Motor neuron (in vitro differentiated cells): ENCODE data around the gene ABLIM2. TPM values are rescaled to one million over a fixed set of nuclear protein-coding genes. Genes with fewer than 3 reads are reported as not detected.

ENCODE experiments used
- ATAC-seq, 8 experiments: fragments of 200-7000 bp; cut with Tn5 transposase; replicated peaks in 6 of 8; 2 replicates each; pipeline ENCODE4 v1.8.0; 2021; ENCODE audit warnings: mild to moderate bottlenecking in 8 of 8, moderate library complexity in 8 of 8
- H3K27ac ChIP-seq, 2 donors: fragments of 250-450 bp; sonication (Bioruptor Pico); 2 replicates each; pipeline ENCODE4 v1.9.0; 2021; ENCODE audit warnings: antibody characterized with exemption in 2 of 2, mild to moderate bottlenecking in 2 of 2, moderate library complexity in 1 of 2
- H3K4me1 ChIP-seq, 2 donors: fragments of 250-450 bp; sonication (Bioruptor Pico); replicated peaks in 1 of 2; 2 replicates each; pipeline ENCODE4 v1.6.1; 2021; ENCODE audit warnings: antibody characterized with exemption in 2 of 2, mild to moderate bottlenecking in 2 of 2, moderate library complexity in 1 of 2
- H3K4me3 ChIP-seq, 5 donors: fragments of 250-450 bp; sonication (Bioruptor Pico); 2 replicates each; pipeline ENCODE4 v1.9.0; 2021; ENCODE audit warnings: antibody characterized with exemption in 5 of 5, mild to moderate bottlenecking in 5 of 5, moderate library complexity in 4 of 5
- WGBS, 10 experiments: fragments of 450-650 bp; shearing (Covaris generic); methylation state at CpG; one replicate each; pipeline ENCODE4 v1.0.0; 2022; 5-methylcytosine and 5-hydroxymethylcytosine counted together
- in situ Hi-C, 9 experiments: fragments of 400-800 bp; cut with MboI; loops; one replicate each; pipeline ENCODE4 v1.15.0; 2021; ENCODE audit warnings: low sequenced_read_pairs in 9 of 9, low pct_unique_long_range_greater_than_20kb in 2 of 9; ENCODE audit not compliant: unreplicated experiment in 9 of 9
- total RNA-seq, 8 experiments: library from RNA; unstranded; fragments of 300-600 nt; gene quantifications; 2 replicates each; pipeline versions ENCODE4 v1.2.3 to v1.2.4, GENCODE V29; 2022

Gene ABLIM2
- total RNA-seq, 8 experiments from 2014 or later: 0.58 to 18.7 (median 6.5) TPM

DNA sequence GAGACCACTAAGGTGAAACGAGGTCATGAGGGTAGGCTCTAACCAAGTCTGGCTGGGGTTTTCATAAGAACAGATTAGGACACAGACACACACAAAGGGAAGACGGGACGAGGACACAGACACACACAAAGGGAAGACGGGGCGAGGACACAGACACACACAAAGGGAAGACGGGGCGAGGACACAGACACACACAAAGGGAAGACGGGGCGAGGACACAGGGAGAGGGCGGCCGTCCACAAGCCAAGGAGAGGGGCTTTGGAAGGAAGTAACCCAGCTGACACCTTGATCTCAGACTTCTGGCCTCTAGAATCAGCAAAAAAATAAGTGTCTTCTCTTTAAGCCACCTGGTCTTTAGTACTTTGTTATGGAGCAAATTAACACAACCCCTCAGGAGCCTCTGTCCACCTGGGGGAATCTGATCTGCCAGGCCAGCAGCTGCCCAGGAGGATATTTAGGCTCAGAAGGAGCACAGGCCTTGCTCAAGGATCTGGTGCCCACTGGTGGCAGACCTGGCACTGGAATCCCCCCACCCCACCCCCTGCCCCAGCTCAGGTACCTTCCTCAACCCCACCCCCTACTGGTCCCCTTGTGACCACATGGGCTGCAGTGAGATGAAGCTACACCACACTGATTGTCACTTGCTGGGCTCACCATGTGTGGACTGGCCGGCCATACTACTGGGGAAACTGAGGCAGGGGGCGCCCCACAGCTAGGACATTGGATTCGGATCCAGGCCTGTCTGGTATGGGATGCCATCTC, 2.8 kb downstream of the ABLIM2 start:
- in situ Hi-C loops: no loop called here
- WGBS, 10 experiments: 20 to 95% (median 67%) methylated on average over 1 to 8 of the region's 14 CpGs; no CpG with 5 or more reads in 2 of the 10 experiments
- H3K4me3 ChIP-seq: no peak overlapping the region
- H3K4me1 ChIP-seq: peaks cover 8 to 17% of the 10 kb centered on the region in 2 donors
- H3K27ac ChIP-seq: no peak overlapping the region
- no peak for ATAC-seq

- Histone ChIP-seq H3K4me1 (peaks cover 8 to 10% of the 10 kb centered on the region in 2 donors), H3K4me3 (no peak overlapping the region), H3K27ac (no peak overlapping the region)
- WGBS, 10 experiments: 57 to 91% (median 81%) methylated on average over 2 to 5 of the region's 6 CpGs; no CpG with 5 or more reads in 6 of the 10 experiments
- no peak for ATAC-seq
- in situ Hi-C loops: no loop called here
These were observed 3.6 kb downstream of the ABLIM2 start for GRCh38 chr4:8155048-8155447.

- H3K4me3 ChIP-seq: no peak overlapping the region
- no peak for ATAC-seq
These were observed 5.2 kb downstream of the ABLIM2 start for GRCh38 chr4:8153441-8153840.

GRCh38 chr4:8152865-8153257, 5.8 kb downstream of the ABLIM2 start:
- 33 to 93% (median 83%) methylated on average over 1 to 3 of the region's 6 CpGs; no CpG with 5 or more reads in 5 of the 10 experiments for WGBS, 10 experiments
- H3K27ac ChIP-seq: no peak overlapping the region
- peaks cover 6% of the 10 kb centered on the region in 2 donors for H3K4me1 ChIP-seq
- no peak overlapping the region for H3K4me3 ChIP-seq
- in situ Hi-C loops: no loop called here
- peak in 1 of 8 experiments; percentile 8 for ATAC-seq

More at GRCh38 chr4:8153441-8153840, 5.2 kb downstream of the ABLIM2 start:
- WGBS, 10 experiments: 47 to 100% (median 74%) methylated on average over 1 to 7 of the region's 10 CpGs; no CpG with 5 or more reads in 1 of the 10 experiments
- H3K4me1 ChIP-seq: peaks cover 4 to 5% of the 10 kb centered on the region in 2 donors
- in situ Hi-C loops: no loop called here
- no peak overlapping the region for H3K27ac ChIP-seq

- in situ Hi-C loops: no loop called here
- Histone ChIP-seq H3K4me3 (no peak overlapping the region), H3K27ac (no peak overlapping the region), H3K4me1 (peaks cover 7 to 8% of the 10 kb centered on the region in 2 donors)
- WGBS, 10 experiments: 74 to 98% (median 80%) methylated on average over 4 to 12 of the region's 39 CpGs; no CpG with 5 or more reads in 5 of the 10 experiments
- no peak for ATAC-seq
These were observed 6.3 kb downstream of the ABLIM2 start for GRCh38 chr4:8152090-8152864.

DNA sequence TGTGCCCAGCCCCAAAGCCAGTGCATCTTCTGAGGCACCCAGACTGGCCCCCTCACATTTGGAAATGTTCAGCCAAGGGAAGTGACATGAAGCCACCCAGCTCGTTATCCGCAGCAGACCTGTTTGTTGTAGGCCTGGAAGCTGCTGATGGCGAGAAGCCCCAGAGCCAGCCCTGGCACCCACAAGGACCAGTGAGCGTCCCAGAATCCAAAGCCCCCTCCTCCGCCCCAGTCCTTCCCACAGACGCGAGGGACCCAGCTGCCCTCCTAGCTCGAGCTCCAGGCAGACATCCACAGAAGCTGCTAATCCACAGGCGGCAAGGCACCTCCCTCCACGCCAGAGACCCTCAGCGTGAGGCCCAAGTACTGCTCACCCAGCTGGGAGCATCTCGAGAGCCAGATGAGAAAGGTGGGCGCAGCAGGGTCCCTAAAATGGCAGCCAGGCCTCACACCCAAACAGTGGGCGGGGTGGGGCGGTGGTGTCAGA, 7.4 kb downstream of the ABLIM2 start:
- no peak overlapping the region for H3K27ac ChIP-seq
- H3K4me3 ChIP-seq: no peak overlapping the region
- WGBS, 10 experiments: 71 to 80% methylated on average over 6 to 7 of the region's 15 CpGs; no CpG with 5 or more reads in 8 of the 10 experiments
- in situ Hi-C loops: no loop called here
- ATAC-seq: no peak
- peaks cover 11 to 14% of the 10 kb centered on the region in 2 donors for H3K4me1 ChIP-seq

- H3K4me3 ChIP-seq: no peak overlapping the region
- H3K4me1 ChIP-seq: peaks cover 19 to 22% of the 10 kb centered on the region in 2 donors
- 65 to 100% (median 91%) methylated on average over 1 to 9 of the region's 29 CpGs; no CpG with 5 or more reads in 4 of the 10 experiments for WGBS, 10 experiments
- no peak overlapping the region for H3K27ac ChIP-seq
- in situ Hi-C loops: no loop called here
- ATAC-seq: peak in 6 of 8 experiments; percentile 15 to 76 (median 31)
These were observed 8.2 kb downstream of the ABLIM2 start for GRCh38 chr4:8150152-8151090.

GRCh38 chr4:8149664-8150063, 8.9 kb downstream of the ABLIM2 start:
- in situ Hi-C loops: no loop called here

GRCh38 chr4:8148785-8149435, 9.7 kb downstream of the ABLIM2 start:
- WGBS, 10 experiments: 40 to 92% (median 77%) methylated on average over 1 to 8 of the region's 14 CpGs; no CpG with 5 or more reads in 5 of the 10 experiments
- Histone ChIP-seq H3K4me1 (peaks cover 34 to 37% of the 10 kb centered on the region in 2 donors), H3K4me3 (no peak overlapping the region), H3K27ac (no peak overlapping the region)
- in situ Hi-C loops: no loop called here
- peak in 1 of 8 experiments; percentile 38 for ATAC-seq

More at GRCh38 chr4:8149664-8150063, 8.9 kb downstream of the ABLIM2 start:
- H3K4me3 ChIP-seq: no peak overlapping the region
- peaks cover 27 to 30% of the 10 kb centered on the region in 2 donors for H3K4me1 ChIP-seq
- H3K27ac ChIP-seq: no peak overlapping the region
- ATAC-seq: no peak
- no CpG with 5 or more reads among the region's 7 CpGs for WGBS, 10 experiments

- H3K27ac ChIP-seq: no peak overlapping the region
- WGBS, 10 experiments: 80 to 90% (median 85%) methylated on average over 1 to 4 of the region's 13 CpGs; no CpG with 5 or more reads in 7 of the 10 experiments
These were observed 10.5 kb downstream of the ABLIM2 start for GRCh38 chr4:8148159-8148558.

GRCh38 chr4:8147231-8147970, 11.2 kb downstream of the ABLIM2 start:
- 21 to 90% (median 59%) methylated on average over 1 to 11 of the region's 19 CpGs for WGBS, 10 experiments
- peak overlapping the region in 1 of 2 donors; percentile 1 for H3K27ac ChIP-seq

More at GRCh38 chr4:8148159-8148558, 10.5 kb downstream of the ABLIM2 start:
- ATAC-seq: no peak
- in situ Hi-C loops: no loop called here
- no peak overlapping the region for H3K4me3 ChIP-seq
- H3K4me1 ChIP-seq: peaks cover 35 to 38% of the 10 kb centered on the region in 2 donors

More at GRCh38 chr4:8147231-8147970, 11.2 kb downstream of the ABLIM2 start:
- Histone ChIP-seq H3K4me1 (peaks cover 35 to 38% of the 10 kb centered on the region in 2 donors), H3K4me3 (no peak overlapping the region)
- no peak for ATAC-seq
- in situ Hi-C loops: no loop called here
